ENCODE data around the gene PHF5A.
"Not testable (repeated sequence)": the region's sequence is repeated elsewhere in the genome, so short reads cannot be mapped to it uniquely, and the experiment has no call there.

PHF5A gene

DNA sequence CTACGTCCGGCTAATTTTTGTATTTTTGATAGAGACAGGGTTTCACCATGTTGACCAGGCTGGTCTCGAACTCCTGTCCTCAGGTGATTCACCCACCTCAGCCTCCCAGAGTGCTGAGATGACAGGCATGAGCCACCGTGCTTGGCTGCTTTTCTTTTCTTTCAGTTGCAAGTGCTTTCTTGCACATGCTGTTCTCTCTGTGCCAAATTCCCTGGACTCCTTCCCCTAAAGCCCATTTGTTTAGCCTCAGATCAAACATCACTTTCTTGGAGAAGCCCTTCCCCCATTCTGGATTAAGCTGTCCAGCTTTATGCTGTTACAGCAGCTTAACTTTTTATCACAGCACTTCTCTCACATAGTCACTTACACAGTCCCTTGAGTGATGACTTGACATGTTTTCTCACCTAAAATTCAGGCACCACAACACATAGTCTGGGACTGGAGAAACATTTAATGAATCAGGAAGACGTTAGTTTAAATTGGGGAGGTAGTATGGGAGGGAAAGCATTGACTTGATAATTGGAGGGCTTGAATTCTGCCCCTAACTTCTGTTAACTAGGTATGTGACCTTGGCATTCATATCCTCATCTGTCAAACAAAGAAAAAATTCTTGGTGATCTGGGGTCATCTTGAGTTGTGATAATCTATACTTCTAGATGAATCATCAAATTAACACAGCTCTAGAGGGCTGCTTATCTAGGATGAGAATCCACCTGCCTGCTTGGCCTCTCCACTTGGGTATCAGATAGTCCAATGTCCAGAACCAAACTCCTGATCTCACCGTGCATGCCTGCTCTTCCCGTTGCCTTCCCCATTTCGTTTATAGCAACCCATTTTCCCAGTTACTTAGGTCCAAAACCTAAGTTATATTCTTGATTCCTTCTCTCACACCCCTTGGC, 18.8 kb upstream of the PHF5A start:
- DNase-seq (ENCODE audit: low read depth): no peak

DNA sequence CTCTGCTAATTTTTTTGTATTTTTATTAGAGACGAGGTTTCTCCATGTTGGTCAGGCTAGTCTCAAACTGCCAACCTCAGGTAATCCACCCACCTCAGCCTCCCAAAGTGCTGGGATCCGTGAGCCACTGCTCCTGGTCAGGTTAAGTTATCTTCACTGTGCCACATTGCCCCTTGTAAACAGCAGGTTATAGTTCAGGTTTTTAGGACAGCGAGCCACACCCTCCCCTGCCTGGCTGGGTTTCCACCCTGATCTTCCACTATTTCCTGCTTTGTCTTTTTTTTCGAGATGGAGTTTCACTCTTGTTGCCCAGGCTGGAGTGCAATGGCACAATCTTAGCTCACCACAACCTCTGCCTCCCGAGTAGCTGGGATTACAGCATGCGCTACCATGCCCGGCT, 16.5 kb upstream of the PHF5A start:
- no peak for DNase-seq (ENCODE audit: low read depth)

DNA sequence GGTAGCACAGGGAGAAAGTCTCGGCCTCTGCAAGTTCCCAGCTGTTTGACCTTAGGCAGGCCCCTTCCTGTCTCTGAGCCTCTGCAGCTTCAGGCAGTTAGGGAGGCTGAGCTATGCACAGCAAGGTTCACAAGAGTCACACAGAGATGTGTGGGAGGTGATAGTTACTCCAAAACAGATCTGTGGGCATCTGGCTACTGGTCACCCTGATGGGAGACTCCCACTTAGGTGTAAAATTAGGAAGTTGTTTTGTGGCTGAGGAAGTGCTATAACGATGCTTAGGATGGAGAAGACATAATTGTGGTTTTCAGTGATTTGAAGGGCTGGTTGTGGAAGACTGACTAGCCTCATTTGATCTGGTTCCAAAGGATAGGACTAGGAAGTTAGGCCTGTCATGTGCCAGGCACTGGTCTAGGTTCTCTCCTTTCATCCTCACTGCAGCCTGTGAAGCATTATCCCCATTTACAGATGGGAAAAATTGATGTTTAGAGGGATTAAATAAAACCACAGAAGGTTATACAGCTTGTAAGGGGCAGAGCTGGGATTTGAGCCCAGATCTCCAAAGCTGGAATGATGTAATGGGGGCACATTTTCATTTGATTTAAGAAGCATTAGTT, 13.9 kb upstream of the PHF5A start:
- peak; percentile 31 for DNase-seq (ENCODE audit: low read depth)

DNA sequence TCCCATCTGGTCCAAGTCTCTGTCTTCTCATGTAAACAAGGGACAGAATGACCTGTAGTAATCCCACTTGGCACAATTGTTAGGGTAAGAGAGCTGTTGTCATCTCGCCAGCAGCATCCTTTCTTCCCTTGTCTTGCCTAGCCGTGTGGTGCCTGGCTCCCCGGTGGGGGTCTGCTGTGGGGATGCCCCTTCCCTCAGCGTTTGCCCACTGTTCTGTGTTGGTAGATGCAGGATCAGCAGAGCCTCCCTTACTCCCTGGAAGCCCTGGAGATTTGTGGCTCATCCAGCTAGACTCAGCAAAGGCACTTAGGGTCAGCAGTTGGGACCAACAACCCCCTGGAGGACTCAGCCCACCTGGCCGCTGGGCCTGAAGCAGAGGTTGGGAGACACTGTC, 13.4 kb upstream of the PHF5A start:
- DNase-seq (ENCODE audit: low read depth): no peak

DNA sequence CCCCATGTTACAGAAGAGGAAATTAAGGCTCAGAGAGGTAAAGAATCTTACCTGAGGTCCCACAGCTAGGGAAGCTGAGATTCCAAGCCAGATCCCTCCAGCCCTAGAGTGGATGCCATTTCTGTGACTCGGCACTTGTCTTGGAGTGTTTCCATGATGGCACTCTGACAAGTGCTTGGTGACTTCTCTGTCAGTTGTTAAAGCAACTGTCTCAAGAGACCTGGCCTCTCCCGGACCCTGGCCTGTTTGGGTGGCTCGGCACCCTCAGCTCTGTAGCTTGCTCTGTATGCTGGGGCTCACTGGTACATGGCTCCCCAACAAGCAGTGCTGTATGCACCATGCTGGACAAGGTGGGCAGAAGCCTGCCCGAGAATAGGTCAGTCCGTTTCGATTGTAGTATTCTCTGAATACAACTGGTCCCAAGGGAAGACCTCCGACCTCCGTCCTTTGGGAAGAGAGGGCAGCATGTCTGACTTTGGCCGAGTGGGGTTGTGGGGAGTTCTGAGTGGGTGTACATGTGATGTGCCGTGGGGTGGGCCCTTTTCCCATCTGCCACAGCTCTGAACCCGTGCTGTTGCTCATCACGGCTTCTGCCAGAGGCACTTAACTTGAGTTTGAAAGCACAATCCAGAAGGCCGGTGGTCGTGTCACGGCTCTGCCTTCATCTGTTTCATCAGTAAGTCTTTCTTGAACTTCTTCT, 12.8 kb upstream of the PHF5A start:
- no peak for DNase-seq (ENCODE audit: low read depth)

DNA sequence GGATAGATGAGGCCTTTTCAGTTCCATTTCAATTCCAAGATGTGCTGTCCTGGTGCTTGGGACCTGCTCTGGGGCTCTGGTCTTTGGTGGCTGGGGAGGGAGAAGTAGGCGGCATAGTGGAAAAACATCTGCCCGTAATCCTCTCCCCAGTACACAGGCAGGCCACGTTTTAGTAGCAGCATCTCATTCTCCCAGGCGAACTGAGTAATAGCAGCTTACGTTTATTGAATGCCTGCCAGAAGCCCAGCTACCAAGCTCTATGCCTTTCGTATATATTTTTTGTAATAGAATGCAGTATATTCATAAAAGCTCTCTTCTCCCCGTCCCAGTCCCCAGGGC, 11.9 kb upstream of the PHF5A start:
- DNase-seq (ENCODE audit: low read depth): no peak

DNA sequence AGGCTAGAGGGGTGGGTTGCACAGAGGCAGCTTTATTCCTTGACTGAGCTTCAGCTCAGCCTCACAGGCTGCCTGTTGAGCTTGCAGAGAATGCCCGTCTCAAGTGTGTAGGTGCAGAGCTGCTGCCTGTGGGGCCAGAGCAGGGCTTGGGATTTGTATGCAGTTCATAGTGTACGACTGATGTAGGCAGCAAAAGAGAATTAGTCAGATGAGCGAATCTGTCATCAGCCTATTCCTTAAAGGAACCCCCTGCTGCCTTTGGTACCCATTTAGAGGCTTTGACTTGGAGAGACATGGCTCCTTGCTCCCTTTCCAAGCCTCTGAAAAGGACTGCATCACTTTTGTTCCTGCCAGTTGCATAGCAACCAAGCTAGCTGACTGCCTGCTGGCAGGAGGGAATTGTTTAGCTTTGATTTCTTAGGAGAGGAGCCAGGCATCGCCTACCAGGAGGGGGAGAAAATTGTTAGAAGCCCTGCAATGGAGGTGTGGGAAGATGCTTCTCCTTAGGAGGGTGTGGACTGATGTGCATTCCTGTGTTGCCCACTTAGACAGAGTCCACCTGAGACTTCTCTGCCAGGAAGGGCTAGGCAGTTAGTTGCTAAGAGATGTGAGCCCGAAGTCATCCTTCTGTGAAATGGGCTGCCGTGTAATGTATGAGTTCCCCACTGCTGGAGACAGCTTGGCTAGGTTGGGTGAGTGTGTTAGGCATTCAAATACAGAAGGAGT, 11.3 kb upstream of the PHF5A start:
- peak; percentile 33 for DNase-seq (ENCODE audit: low read depth)

DNA sequence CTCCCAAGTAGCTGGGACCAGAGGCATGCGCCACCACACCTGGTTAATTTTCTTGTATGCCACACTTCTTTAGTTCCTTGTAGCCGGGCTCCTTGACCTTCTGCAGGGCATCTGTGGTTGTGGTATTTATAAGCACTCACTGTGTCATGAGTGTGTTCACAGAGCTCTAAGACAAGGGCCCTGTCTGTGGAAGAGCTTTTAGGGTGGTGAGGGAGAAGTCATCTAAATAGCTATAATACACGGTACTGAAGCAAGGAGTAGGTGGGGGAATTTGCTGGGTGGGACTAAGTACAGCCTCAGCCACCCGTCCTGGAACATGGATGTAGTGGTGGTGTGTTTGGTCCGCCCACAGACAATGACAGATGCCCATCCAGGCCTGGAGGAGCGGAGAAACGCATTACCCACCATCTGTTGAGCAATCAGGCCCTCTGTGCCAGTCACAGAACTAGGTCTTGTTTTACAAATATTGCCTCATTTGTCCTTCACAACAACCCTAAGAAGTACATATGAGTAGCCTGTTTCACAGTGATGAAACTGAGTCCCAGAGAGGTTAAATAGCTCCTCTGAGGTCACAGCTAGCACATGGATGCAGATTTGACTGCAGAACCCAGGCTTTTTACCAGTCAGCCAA, 10.5 kb upstream of the PHF5A start:
- DNase-seq (ENCODE audit: low read depth): no peak

DNA sequence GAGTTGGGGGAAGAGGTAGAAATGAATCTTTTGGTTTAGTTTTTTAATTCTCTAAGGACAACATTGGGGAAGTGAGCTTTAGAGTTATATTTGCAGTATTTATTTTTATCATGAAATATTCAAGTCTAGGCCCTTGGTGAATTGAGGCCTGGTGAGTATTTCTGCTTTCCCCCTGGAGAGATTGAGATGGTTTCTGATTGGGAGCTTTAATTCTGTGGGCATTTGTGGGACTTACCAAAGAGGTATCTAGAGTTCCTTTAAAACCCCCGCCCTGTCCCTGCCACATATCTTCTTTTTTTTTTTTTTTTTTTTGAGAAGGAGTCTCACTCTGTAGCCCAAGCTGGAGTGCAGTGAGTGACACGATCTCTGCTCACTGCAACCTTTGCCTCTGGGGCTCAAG, 10.0 kb upstream of the PHF5A start:
- no peak for DNase-seq (ENCODE audit: low read depth)

DNA sequence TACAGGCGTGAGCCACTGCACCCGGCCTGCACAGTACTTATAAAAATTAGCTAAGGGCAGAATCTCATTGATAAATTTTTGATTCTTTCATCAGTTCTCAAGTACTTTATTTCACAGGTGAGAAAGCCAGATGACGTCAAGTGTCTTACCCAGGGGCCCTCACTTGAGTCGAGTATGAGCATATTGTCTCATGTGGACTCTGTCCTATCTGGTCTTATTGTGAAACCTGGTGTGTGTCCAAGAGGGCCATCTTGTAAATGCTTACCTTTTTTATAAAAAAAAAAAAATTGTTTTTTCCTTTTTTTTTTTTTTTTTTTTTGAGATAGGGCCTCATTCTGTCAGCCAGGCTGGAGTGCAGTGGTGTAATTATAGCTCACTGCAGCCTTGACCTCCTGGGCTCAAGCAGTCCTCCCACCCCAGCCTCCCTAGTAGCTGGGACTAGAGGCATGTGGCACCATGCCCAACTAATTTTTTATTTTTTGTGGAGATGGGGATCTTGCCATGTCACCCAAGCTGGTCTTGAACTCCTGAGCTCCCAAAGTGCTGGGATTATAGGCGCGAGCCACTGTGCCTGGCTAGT, 6.5 kb upstream of the PHF5A start:
- no peak for DNase-seq (ENCODE audit: low read depth)

DNA sequence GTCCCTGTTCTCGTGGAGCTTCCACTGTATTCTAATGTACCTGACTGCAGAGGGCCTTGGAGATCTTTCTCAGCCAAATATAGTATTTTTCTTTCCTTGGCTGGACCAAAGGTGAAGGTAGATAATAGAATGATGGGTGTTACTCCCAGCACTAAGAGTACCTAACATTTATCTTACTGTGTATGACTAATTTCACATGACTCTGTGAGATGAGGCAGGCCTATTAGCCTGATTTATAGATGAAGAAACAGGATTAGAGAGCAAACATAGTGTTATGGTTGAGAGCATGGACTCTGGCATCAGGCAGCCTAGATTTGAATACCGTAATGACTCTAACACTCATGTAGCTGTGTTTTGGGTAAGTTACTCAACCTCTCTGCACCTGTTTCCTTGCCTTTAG, 3.1 kb upstream of the PHF5A start:
- no peak for DNase-seq (ENCODE audit: low read depth)

DNA sequence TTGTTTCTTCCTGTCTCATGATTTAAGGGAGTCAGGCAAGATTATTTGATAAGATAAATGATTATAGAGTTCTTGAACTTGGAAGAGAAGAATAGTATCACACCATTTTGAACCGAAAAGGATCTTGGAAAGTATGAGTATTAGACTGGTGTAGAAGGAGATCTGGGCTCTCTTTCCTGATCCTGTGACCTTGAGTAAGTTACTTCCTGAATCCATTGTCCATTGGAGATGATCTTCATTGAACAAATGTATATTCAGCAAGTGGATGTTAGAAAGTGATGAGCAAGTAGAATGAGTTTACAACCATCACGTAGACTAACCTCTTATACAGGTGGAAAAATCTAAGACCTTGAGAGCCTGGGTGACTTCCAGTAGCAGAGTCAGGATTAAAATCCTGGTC, 2.4 kb upstream of the PHF5A start:
- no peak for DNase-seq (ENCODE audit: low read depth)

DNA sequence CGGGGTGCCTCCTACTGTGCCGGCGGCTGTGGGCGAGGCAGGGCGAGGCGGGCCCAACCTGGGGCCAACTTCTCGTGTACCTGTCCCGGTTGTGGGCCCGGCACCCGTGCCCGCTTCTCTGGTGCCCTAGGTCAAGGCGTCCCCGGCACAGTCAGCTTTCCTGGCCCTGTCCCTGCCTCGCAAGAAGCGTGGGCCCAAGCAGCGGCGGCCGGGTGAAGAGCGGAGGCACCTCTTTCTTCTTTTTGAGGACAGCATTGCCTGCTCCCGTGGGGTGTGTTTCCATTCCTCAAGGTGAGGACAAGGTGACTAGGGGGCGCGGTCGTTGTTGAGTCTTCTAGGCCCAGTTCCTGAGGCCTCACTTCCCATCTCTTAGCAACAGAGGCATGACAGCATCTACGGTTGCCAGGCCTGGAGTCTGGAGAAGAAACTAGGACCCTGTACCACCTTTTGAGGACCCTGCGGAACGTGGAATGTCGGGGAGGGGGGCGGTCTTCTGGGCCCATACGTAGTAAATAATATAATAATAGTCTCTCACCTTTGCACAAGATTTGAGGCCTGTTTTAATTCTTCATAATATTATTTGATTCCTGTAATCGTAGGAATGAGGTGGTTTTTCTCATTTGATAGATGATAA, 843 bp upstream of the PHF5A start:
- no peak for DNase-seq (ENCODE audit: low read depth)

DNA sequence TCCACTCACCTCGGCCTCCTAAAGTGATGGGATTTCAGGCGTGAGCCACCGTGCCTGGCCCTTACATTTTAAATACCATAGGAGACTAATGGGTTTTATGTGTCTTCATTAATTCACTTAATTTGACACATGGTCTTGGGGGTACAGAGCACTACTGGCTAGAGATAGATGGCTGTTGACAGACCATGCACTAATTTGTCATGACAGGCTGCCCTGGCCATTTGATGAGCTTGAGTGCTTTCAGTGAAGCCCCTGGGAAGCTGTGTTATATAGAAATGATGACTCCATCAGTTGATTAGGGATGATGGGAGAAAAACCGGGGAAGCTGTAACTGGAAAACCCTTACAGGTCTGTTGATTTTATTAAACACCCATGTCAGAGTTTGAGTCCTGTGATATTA, 6.6 kb downstream of the PHF5A start:
- DNase-seq (ENCODE audit: low read depth): no peak

DNA sequence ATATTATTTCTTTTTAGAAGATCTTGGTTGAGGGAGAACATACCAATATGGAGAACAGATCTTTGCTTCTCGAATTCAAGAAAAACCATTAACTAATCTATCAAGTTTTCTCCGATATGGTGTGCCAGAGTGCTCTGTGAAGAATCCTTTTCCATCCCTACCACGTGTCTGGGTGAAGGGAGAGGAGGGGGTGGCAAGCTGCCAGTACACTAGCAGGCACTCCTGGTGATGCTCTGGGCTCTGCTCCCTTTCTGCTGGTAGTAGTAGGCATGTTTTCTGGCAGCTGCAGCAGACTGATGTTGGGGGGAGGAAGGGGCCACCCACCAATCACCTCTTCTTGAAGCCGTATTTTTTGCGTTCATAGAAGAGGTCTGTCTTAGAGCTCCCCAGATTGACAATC, 8.4 kb downstream of the PHF5A start:
- DNase-seq (ENCODE audit: low read depth): not testable (repeated sequence)

DNA sequence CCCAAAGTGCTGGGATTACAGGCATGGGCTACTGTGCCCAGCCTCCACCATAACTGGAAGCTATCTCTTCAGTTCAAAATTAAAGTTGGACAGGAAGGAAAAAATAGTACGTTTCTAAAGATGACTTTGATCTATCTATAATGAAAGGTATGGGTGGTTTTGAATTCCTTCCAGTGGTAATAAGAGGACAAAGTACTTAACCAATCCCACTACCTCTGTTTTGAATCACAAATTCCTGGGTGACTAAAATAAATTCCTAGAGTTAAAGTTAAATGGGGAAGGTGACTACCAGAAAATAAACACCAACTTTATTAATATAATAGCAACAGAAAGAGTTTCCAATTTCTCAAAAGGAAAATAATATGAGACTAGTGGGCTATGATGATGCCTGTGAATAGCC, 9.1 kb downstream of the PHF5A start:
- no peak for DNase-seq (ENCODE audit: low read depth)

DNA sequence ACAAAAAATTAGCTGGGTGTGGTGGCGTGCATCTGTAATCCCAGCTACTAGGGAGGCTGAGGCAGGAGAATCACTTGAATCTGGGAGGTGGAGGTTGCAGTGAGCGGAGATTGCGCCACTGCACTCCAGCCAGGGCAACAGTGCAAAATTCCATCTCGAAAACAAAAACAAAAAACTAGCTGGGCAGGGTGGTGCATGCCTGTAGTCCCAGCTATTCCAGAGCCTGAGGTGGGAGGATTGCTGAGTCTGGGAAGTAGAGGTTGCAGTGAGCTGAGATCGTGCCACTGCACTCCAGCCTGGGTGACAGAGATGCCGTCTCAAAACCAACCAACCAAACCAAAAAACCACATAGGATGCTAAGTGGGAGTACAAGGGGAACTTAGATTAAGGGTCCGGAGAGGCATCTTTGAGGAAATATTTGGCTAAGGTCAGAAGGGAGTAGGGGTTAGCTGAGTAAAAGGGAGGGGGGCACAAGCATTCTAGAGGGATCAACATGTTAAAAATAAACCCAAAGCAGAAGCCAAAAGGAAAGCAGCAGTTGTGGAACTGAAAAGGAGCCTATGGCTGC, 10.2 kb downstream of the PHF5A start:
- DNase-seq (ENCODE audit: low read depth): no peak

DNA sequence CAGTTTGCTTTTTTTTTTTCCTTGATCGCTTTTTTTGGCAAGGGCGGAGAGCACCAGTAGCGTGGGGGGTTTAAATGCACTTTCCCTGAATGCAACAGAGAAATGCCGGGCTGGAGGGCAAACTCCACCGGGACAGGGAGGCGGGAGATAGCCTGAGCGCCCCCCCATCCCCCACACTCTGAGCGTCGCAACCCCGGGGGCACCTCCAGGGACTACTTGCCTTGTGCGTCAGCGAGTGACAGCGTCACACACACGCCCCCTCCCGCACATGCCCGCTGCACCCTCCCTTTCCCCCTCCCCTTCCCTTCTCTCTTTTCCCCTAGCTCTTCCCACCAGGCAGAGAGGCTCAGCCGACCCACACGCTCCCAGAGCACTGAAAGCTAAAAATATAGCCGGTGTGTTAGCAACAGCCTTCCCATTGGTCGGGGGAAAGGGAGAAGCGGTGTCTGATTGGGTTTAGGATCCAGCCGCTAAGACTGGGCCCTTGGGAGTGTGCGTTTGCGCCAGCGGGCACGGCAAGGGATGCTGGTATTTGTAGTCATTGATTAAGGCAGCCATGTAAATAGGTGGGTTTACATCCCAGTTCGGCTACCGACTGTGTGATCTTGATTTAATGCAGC, 20.2 kb downstream of the PHF5A start:
- peak; percentile 99 for DNase-seq (ENCODE audit: low read depth)

DNA sequence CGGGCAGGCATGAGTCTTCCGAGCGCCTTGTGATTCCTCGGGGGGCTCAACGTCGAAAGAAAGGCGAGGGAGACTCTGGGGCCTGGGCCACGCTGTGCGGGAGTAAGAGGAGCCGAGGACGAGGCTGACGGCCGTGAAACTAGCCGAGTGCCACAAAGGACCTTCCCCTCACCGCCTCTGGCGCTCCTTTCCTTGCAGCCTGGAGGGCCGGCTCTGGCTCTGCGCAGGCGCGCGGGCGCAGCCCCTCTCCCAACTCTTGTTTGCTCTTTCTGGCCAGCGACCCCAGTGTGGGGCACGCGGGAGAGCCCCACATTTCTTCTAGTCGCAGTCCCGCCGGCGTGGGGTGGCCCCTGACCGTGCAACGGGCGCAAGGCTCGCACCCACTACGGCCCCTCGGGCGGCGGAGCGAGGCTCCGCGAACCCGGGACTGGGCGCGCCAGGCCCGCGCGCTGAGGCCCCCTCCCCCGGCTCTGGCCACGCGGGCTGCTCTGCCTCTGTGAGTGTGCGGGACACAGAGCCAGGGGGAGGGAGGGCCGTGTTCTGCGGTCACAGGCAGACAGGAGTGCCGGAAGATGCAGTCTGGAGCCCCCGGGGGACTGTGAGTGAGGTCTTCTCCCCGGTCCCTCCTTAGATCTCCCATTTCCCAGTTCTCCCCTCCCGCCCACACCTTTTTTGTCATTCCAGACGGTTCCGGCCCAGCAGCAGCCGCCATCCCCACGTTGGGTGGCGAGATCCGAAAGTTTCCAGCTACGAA, 20.9 kb downstream of the PHF5A start:
- no peak for DNase-seq (ENCODE audit: low read depth)
